KMS-11 (cell line): Measurements from ENCODE around the gene CCDC142.

Experiments used
- H2AFZ ChIP-seq: fragments of 200-600 bp; sonication (generic); 2 replicates; pipeline ENCODE4 v1.6.1; 2016; ENCODE audit warnings: antibody characterized with exemption, mixed run types, low read depth
- H3K27ac ChIP-seq: fragments of 200-600 bp; sonication (generic); 2 replicates; pipeline ENCODE4 v1.6.1; 2016; ENCODE audit warnings: mild to moderate bottlenecking, mixed run types
- H3K27me3 ChIP-seq: fragments of 200-600 bp; sonication (generic); 2 replicates; pipeline ENCODE4 v1.6.1; 2017; ENCODE audit warnings: mild to moderate bottlenecking, low read depth, mixed run types, moderate library complexity; ENCODE audit not compliant: insufficient read depth
- H3K36me3 ChIP-seq: fragments of 200-600 bp; sonication (generic); 2 replicates; pipeline ENCODE4 v1.6.1; 2017; ENCODE audit warnings: mild to moderate bottlenecking, mixed run types; ENCODE audit not compliant: insufficient read depth
- H3K4me1 ChIP-seq: fragments of 200-600 bp; sonication (generic); 2 replicates; pipeline ENCODE4 v1.6.1; 2016; ENCODE audit warnings: mild to moderate bottlenecking, low read depth, mixed run types; ENCODE audit not compliant: poor library complexity, severe bottlenecking
- H3K4me2 ChIP-seq: fragments of 200-600 bp; sonication (generic); 2 replicates; pipeline ENCODE4 v1.7.0; 2016; ENCODE audit warnings: mild to moderate bottlenecking, mixed run types
- H3K4me3 ChIP-seq: fragments of 200-600 bp; sonication (generic); IDR thresholded peaks from 2 replicates; pipeline ENCODE4 v1.6.1; 2017; ENCODE audit warnings: low read depth, low read length, mixed read lengths; ENCODE audit not compliant: insufficient read depth
- H3K79me2 ChIP-seq: fragments of 200-600 bp; sonication (generic); 2 replicates; pipeline ENCODE4 v1.6.1; 2016; ENCODE audit warnings: low read depth, mixed run types; ENCODE audit not compliant: insufficient read depth
- H3K9ac ChIP-seq: fragments of 200-600 bp; sonication (generic); 2 replicates; pipeline ENCODE4 v1.6.1; 2016; ENCODE audit warnings: mild to moderate bottlenecking, mixed run types
- H4K20me1 ChIP-seq: fragments of 200-600 bp; sonication (generic); 2 replicates; pipeline ENCODE4 v1.6.1; 2016; ENCODE audit warnings: mild to moderate bottlenecking, mixed run types; ENCODE audit not compliant: insufficient read depth
- CTCF ChIP-seq: fragments of 200-600 bp; sonication (generic); conservative IDR thresholded peaks from 2 replicates; pipeline ENCODE4 v1.6.1; 2017; ENCODE audit warnings: low read depth, mild to moderate bottlenecking, antibody characterized with exemption, low read length, moderate library complexity, mixed read lengths

The CCDC142 gene

DNA sequence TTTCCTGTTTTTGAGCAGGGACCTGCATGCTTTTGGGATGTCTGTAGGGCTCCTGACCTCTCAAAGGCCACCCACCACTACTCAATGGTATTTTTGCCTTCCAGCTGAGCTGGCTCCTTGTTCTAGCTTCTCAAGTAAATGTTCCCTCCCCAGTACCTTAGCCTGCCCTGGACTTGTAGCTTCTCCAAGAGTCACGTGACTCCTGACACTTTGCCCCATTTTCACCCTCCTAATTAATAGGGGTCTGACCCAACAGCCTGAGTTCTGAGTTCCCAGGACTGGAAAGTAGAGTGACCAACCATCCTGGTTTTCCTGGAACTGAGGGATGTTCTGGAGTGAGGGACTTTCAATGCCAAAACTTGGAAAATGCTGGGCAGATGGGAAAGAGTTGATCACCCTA lies 12.6 kb upstream of the CCDC142 start:
- no peak for TF ChIP-seq CTCF

GRCh38 chr2:74493546-74493945 lies 10.7 kb upstream of the CCDC142 start:
- no peaks in the 10 kb centered on the region for H3K79me2 ChIP-seq
- TF ChIP-seq CTCF, result no peak
- H3K9ac ChIP-seq, result no peak overlapping the region
- no peaks in the 10 kb centered on the region for H3K36me3 ChIP-seq
- no peak overlapping the region for H3K4me3 ChIP-seq
- H4K20me1 ChIP-seq, result no peaks in the 10 kb centered on the region
- no peaks in the 10 kb centered on the region for H3K27me3 ChIP-seq
- H3K27ac ChIP-seq, result no peak overlapping the region
- H3K4me2 ChIP-seq, result no peak overlapping the region
- H3K4me1 ChIP-seq, result no peaks in the 10 kb centered on the region
- no peak overlapping the region for H2AFZ ChIP-seq

More for the DNA sequence above, 12.6 kb upstream of the CCDC142 start:
- Histone ChIP-seq H4K20me1 (no peaks in the 10 kb centered on the region), H3K9ac (no peak overlapping the region), H3K79me2 (no peaks in the 10 kb centered on the region), H3K4me2 (no peak overlapping the region), H3K27me3 (no peaks in the 10 kb centered on the region), H3K36me3 (no peaks in the 10 kb centered on the region), H2AFZ (no peak overlapping the region), H3K4me3 (no peak overlapping the region), H3K4me1 (no peaks in the 10 kb centered on the region), H3K27ac (no peak overlapping the region)

DNA sequence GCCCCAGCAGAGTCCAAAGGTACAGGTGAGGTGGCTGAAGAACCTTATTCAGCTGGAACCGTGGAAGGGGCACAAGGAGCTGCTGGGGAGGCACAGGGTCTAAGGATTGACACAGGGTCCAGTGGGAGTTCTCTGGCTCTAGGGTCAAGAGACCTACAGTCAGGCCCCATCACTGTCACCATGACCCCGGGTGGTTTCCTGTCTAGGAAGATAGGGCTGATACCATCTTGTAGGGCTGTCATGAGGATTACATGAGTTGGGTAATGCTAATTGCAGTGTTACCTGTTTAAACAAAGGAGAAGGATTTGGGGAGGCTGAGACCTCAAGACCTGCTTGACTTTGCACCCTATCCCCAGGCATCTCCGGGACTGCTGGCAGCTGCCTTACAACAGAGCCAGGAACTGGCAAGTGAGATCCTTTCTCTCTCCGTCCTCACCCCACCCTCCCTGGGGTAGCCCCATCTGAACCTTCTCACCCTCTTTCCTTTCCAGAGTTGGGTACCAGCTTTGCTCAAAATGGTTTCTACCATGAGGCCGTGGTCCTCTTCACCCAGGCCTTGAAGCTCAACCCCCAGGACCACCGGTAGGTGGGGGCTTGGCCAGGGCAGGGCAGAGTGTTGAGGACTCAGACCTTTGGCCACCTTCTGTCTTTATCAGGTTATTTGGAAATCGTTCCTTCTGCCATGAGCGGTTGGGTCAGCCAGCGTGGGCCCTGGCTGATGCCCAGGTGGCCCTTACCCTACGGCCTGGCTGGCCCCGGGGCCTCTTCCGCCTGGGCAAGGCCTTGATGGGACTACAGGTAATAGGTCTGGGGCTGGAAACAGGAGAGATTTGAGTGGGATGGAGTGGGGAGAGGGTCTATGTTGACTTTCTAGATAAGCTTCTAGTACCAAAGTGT lies 9.1 kb upstream of the CCDC142 start:
- H3K27me3 ChIP-seq, result no peaks in the 10 kb centered on the region
- no peak overlapping the region for H3K9ac ChIP-seq
- no peak overlapping the region for H2AFZ ChIP-seq
- H3K4me2 ChIP-seq, result no peak overlapping the region
- no peaks in the 10 kb centered on the region for H4K20me1 ChIP-seq
- H3K4me1 ChIP-seq, result no peaks in the 10 kb centered on the region
- H3K79me2 ChIP-seq, result no peaks in the 10 kb centered on the region
- H3K4me3 ChIP-seq, result no peak overlapping the region
- no peak overlapping the region for H3K27ac ChIP-seq
- no peaks in the 10 kb centered on the region for H3K36me3 ChIP-seq
- no peak for TF ChIP-seq CTCF

- Histone ChIP-seq H3K36me3 (no peaks in the 10 kb centered on the region), H2AFZ (no peak overlapping the region), H3K4me1 (no peaks in the 10 kb centered on the region)
Observed at GRCh38 chr2:74489906-74490305, 7.1 kb upstream of the CCDC142 start.

More at GRCh38 chr2:74489906-74490305, 7.1 kb upstream of the CCDC142 start:
- Histone ChIP-seq H4K20me1 (no peaks in the 10 kb centered on the region), H3K27me3 (no peaks in the 10 kb centered on the region), H3K4me3 (no peak overlapping the region), H3K79me2 (no peaks in the 10 kb centered on the region; the same call in 1 of the 2 replicates), H3K4me2 (no peak overlapping the region), H3K27ac (no peak overlapping the region), H3K9ac (no peak overlapping the region)
- TF ChIP-seq CTCF, result no peak
